Transverse colon (tissue), 4 donors: Measurements from ENCODE around the gene STEAP2.

Source experiments
- CTCF ChIP-seq, 5 experiments: fragments of 200-600 bp in 3 of 5; fragments of 450-650 bp in 2 of 5; sonication (generic) in 3 of 5; IDR thresholded peaks; 1 replicate in 2 of 5; 2 replicates in 3 of 5; pipeline ENCODE4 v1.5.1; 2016 to 2017; ENCODE audit warnings: antibody characterized with exemption in 5 of 5, inconsistent platforms in 3 of 5, mild to moderate bottlenecking in 2 of 5, moderate library complexity in 1 of 5
- EP300 ChIP-seq: sonication (generic); formaldehyde crosslinking; IDR thresholded peaks from one replicate; pipeline ENCODE4 v1.6.1; 2017; ENCODE audit warnings: antibody characterized with exemption, low read depth
- POLR2A ChIP-seq: fragments of 450-650 bp; IDR thresholded peaks from one replicate; pipeline ENCODE4 v1.6.1; 2016; ENCODE audit warnings: antibody characterized with exemption, mild to moderate bottlenecking, moderate library complexity
- POLR2AphosphoS5 ChIP-seq, 3 donors: sonication (generic); formaldehyde crosslinking; IDR thresholded peaks; one replicate each; pipeline ENCODE4 v1.6.1; 2016; ENCODE audit warnings: antibody characterized with exemption in 3 of 3

- no peak for TF ChIP-seq CTCF (IDR thresholded peaks at IDR 0.05)
- TF ChIP-seq EP300, result no peak
- no peak for TF ChIP-seq POLR2AphosphoS5 (IDR thresholded peaks at IDR 0.05)
- no peak for TF ChIP-seq POLR2A
These were observed 22.0 kb downstream of the STEAP2 start for GRCh38 chr7:90233569-90233968.
